ENCODE results near the gene AFAP1L1.

The AFAP1L1 gene

GRCh38 chr5:149355688-149356087 lies 84.0 kb downstream of the AFAP1L1 start:
- DNase-seq = peak; percentile 28

DNA sequence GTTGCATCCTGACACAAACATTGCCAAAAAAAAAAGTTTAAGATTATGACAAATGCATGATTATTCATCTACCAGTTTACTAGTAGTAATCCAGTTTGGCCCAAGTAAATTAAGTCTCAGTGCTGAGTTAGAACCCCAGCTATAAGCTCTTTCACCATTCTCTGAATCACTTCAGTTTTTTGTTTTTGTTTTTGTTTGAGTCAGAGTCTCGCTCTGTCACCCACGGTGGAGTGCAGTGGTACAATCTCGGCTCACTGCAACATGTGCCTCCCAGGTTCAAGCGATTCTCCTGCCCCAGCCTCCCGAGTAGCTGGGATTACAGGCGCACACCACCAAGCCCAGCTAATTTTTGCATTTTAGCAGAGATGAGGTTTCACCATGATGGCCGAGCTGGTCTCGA lies 84.7 kb downstream of the AFAP1L1 start:
- DNase-seq = peak; percentile 38

DNA sequence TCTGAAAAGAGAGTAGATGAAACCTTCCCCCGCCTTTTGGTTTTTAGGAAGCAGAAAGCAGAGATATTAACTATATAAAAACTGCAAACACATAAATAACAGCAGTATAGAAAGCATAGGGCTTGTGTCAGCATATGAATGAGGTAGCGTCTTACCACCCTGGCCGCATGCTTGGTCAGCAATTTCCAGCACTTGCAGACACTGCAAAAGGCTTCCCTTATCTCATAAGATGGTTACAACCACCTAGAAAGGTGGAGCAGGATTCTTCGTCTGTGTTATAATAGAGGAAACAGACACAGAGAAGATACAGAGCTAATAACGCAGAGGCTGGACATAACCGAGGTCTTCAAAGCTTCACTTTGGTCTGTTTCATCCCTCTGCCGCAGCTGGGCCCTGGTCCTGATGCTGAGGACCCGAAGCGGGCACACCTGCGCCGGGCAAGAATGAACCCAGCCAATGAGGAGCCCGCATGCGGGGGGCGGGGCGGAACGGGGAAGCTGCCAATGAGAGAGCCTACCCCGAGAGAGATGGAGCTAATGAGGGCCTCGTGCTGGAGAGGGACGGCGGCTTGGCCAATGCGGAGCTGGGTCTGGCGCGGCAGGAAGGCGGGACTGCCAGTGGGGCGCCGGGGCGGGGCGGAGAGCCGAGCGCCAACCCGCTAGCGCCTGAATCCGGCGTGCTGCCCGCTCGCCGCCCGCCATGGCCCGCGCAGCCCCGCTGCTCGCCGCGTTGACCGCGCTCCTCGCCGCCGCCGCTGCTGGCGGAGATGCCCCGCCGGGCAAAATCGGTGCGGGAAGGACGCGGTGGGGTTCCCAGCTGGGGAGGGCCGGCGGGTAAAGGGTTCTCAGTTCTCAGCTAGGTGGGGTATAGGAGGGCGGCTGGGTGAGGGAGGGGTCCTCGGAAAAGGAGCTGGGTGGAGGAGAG lies 86.0 kb downstream of the AFAP1L1 start, which contains the start of gene PCYOX1L:
PCYOX1L (plus strand) TSS at position 677 of the 924 bp plus-strand sequence; CDS start at position 700, 23 bp downstream.
- DNase-seq = peak; percentile 99

DNA sequence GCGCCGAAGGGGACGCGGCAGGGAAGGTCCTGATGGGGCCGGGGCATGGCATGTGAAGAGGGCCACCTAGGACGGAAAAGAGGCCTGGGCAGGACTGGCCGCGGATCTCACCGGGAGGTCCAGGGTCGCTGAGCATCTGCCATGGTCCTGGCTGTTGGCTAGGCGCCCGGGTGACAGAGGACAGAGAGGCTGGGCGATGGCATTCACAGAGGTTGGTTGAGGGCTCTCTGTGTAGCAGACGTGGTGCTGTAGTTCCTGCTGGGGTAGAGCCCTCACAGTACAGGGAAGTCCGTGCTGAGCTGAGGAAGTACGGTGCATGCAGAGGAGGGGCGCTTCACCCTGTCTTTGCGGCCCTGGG lies 86.6 kb downstream of the AFAP1L1 start:
- peak; percentile 29 for DNase-seq

- DNase-seq = no peak
Measured at GRCh38 chr5:149358868-149359495, 87.3 kb downstream of the AFAP1L1 start.

- no peak for DNase-seq
Measured at GRCh38 chr5:149360272-149360671, 88.6 kb downstream of the AFAP1L1 start.

DNA sequence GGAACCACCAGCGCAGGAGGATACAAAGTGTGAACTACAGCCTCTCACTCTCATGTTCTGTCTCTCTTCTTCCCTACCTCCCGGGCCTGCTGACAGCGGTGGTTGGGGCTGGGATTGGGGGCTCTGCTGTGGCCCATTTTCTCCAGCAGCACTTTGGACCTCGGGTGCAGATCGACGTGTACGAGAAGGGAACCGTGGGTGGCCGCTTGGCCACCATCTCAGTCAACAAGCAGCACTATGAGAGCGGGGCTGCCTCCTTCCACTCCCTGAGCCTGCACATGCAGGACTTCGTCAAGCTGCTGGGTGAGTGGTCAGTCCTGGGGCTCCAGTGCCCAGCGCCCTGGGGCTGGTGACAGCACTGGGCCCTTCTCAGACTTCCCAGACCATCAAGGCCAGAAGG lies 90.9 kb downstream of the AFAP1L1 start:
- no peak for DNase-seq

DNA sequence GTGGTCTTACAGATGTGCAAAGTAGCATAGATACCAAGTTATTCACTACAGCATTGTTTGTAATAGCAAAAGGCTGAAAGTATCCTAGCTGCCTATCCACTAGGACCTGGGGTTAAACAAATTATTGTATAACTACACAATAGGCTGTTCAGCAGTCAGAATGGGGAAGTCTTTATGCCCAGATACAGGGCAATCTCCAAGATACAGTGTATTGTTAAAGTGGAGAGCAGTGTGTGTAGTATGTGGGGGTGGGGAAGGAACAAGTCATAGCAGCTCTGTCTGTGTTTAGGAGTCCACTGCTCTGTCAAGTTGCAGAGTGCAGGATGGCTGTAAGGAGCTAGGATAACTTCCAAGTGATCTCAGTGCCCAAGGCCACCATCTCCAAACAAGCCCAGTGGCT lies 91.7 kb downstream of the AFAP1L1 start:
- DNase-seq = no peak

- DNase-seq = no peak
Measured at GRCh38 chr5:149363936-149364335, 92.3 kb downstream of the AFAP1L1 start.

DNA sequence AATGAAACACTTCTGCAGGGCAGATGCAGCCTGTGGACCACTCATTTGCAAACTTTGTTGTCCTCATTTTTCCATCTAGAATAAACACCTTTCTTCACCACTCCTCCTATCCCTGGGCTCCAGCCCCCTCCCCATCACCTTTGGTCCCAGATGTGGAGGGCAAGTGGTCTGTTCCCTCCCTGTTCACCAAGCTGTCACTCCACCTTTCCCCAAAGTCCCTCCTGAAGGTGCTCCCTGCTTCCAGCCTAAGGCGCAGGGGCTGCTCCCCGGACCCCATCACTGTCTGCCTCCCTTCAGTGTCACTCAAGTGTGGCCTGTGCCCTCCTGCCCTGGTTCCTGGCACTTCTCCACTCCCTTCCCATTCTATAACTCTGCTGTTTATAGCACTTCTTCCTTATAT lies 93.1 kb downstream of the AFAP1L1 start:
- DNase-seq = no peak

- DNase-seq = no peak
Measured at GRCh38 chr5:149365418-149365817, 93.8 kb downstream of the AFAP1L1 start.

- DNase-seq = no peak
Measured at GRCh38 chr5:149366169-149366729, 94.6 kb downstream of the AFAP1L1 start.

GRCh38 chr5:149367249-149367971 lies 95.8 kb downstream of the AFAP1L1 start:
- peak; percentile 59 for DNase-seq

DNA sequence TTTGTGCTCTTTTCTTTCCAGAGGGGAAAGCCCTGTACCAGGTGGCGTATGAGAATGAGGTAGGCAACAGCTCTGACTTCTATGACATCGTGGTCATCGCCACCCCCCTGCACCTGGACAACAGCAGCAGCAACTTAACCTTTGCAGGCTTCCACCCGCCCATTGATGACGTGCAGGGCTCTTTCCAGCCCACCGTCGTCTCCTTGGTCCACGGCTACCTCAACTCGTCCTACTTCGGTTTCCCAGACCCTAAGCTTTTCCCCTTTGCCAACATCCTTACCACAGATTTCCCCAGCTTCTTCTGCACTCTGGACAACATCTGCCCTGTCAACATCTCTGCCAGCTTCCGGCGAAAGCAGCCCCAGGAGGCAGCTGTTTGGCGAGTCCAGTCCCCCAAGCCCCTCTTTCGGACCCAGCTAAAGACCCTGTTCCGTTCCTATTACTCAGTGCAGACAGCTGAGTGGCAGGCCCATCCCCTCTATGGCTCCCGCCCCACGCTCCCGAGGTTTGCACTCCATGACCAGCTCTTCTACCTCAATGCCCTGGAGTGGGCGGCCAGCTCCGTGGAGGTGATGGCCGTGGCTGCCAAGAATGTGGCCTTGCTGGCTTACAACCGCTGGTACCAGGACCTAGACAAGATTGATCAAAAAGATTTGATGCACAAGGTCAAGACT lies 96.5 kb downstream of the AFAP1L1 start:
- no peak for DNase-seq

DNA sequence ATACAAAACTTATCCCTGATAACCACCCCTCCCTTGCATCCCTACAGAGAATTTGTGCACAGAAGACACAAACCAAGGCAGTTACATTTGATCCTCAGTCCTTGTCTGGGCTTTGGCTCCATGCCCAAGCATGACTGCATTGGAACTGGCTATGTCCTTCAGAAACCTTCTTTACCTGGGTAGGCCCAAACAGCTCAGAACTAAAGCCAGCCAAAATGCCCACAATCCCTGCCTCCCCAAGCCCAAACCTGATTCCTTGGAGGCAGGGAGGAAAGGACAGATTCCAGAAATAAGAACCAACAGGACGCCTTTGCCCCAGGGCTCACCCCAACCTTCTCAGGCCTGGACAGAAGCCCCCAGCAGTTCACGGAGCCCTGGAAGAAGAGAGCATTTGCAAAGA lies 99.2 kb downstream of the AFAP1L1 start:
- DNase-seq = no peak

DNA sequence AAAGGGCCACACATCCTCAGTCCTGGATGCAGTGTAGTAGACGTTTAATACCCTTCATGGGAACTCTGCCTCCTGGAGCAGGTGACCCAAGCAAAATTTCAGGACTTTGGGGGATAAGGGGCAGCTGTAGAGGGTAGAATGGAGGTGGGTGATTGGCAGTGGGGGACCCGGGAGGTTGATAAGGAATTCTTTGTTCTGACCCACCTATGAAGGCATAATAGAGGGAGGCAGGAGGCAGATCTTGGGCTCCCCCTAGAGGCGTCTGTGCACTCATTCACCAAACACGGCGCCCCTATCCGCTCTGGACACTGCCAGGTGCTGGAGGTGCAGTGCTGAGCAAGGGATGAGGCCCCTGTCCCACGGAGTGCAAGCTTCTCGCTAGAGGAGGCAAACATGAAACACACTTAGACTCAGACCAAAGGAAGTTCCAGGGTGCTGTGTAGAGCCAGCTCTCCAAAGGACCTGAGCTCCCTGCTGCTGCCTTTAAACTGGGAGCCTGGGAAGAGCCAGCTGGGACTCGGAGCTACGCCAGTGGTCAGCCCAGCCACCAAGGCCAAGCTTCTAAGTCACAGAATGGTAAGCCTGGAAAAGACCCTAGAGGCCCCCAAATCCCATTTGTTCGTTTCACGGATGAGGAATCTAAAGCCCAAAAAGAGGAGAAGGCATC lies 99.8 kb downstream of the AFAP1L1 start:
- DNase-seq = peak; percentile 67

DNA sequence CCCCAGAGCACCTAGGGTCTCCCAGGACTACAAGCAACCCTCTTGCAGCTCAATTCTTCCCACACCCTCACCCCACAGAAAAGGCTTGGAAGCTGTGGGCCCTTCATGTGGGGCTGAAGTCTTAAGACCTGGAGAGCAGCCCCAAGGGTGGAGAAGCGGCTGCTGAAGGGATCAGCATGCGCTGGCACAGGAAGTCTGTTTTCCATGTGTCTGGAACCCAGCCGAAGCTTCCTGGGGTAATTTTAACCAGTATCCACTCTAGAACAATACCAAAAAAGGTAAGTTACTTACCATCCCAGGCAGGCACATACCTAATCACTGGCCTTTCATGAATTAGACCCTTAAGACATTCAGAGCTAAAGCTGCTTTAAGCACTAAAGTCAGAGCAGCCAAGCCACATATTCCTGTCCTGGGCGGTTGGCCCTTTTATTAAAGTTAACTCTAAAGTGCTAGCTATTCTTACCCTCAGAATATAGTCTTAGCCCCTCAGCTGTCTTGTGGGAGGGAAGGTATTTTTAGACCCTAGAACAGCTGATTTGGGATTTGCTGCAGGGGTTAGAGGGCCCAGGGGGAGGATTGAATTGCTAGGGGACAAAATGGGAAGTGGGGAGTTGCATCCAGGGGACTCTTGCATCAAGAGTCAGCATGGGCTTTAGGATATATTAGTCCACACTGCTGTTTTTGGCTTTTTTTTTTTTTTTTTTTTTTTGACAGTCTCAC lies 100.6 kb downstream of the AFAP1L1 start:
- DNase-seq = no peak

GRCh38 chr5:149372932-149373331 lies 101.3 kb downstream of the AFAP1L1 start:
- no peak for DNase-seq

DNA sequence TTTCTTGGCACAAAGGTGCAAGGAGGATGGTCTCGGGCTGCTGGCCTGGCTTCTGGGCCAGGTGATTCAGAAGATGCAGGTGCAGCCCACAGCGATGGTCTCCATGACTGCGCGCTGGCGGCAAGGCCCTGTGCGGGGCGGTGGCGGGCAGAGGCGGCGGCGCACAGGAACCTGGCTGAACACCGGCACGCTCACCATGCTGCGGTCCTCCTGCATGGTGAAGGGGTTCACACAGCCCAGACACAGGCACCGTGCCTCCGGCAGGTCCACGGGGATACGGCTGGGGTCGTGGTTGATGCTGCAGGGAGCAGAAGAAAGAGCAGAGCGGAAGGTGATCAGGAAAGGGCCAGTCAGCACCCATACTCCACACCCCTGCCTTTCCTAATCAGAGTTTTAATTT lies 102.6 kb downstream of the AFAP1L1 start:
- no peak for DNase-seq

- DNase-seq = no peak
Measured at GRCh38 chr5:149374801-149375200, 103.1 kb downstream of the AFAP1L1 start.

GRCh38 chr5:149375434-149375833 lies 103.8 kb downstream of the AFAP1L1 start:
- no peak for DNase-seq

Measured in activated naive CD4-positive, alpha-beta T cell treated with Interleukin-2 at 50 U/mL for 16 hours (primary cell).